GM12878 (cell line): ENCODE data around the gene TLE7. TPM values are rescaled to one million over a fixed set of nuclear protein-coding genes. Genes with fewer than 3 reads are reported as not detected.

Experiments used
- ATAC-seq: fragments of 200-7000 bp; cut with Tn5 transposase; 3 replicates; pipeline ENCODE4 v1.9.1; 2020; ENCODE audit warnings: mild to moderate bottlenecking, moderate library complexity
- BruUV-seq: library from RNA; stranded (reverse); fragments of 400-500 nt; replicated peaks from 2 replicates; lab custom pipeline; 2021; lab: Mats Ljungman, UMichigan
- CTCF ChIA-PET: fragments of 300-600 bp; sonication (Branson Sonifier 250); formaldehyde crosslinking; extraction: SDS; loops from one replicate; lab custom pipeline; 2021; ENCODE audit warnings: inconsistent platforms; lab: Yijun Ruan, JAX
- POLR2A ChIA-PET: fragments of 350-600 bp; formaldehyde crosslinking; extraction: SDS; loops from one replicate; lab custom pipeline; 2021; ENCODE audit warnings: inconsistent platforms; lab: Charles Lee
- RAD21 ChIA-PET: fragments of 300-600 bp; sonication (Branson Sonifier 250); formaldehyde crosslinking; loops from one replicate; lab custom pipeline; 2023; ENCODE audit warnings: antibody characterized with exemption; ENCODE audit not compliant: unreplicated experiment; lab: Charles Lee
- SMC1A ChIA-PET: fragments of 300-600 bp; sonication (Branson Sonifier 250); formaldehyde crosslinking; loops from one replicate; lab custom pipeline; 2023; ENCODE audit not compliant: unreplicated experiment, uncharacterized antibody; lab: Charles Lee
- DNase-seq: peaks from one replicate; pipeline ENCODE4 v3.0.0-alpha.2; 2011; ENCODE audit warnings: low read depth, low spot score
- FAIRE-seq: peaks from 3 replicates; lab custom pipeline; 2011; peaks lifted over from hg19 to GRCh38; lab: Jason Lieb, UNC
- H2AFZ ChIP-seq: 2 replicates; pipeline ENCODE4 v1.6.0; 2011; ENCODE audit warnings: low read depth, low read length, control low read depth; ENCODE audit not compliant: control insufficient read depth
- H3K27ac ChIP-seq: 2 replicates; pipeline ENCODE4 v1.5.1; 2011; ENCODE audit warnings: control low read depth; ENCODE audit not compliant: control insufficient read depth, insufficient read depth
- H3K27me3 ChIP-seq, 2 experiments: replicated peaks in 1 of 2; 2 replicates each; pipeline versions ENCODE4 v1.6.0 to v1.6.1; 2011; ENCODE audit warnings: low read length in 1 of 2; ENCODE audit not compliant: control insufficient read depth in 2 of 2, insufficient read depth in 2 of 2
- H3K36me3 ChIP-seq, 2 experiments: 2 replicates each; pipeline ENCODE4 v1.5.1; 2011; ENCODE audit warnings: low read length in 1 of 2; ENCODE audit not compliant: control insufficient read depth in 2 of 2, insufficient read depth in 2 of 2
- H3K4me1 ChIP-seq: 2 replicates; pipeline ENCODE4 v1.6.1; 2011; ENCODE audit warnings: mild to moderate bottlenecking, low read length, moderate library complexity, mixed read lengths; ENCODE audit not compliant: control insufficient read depth, insufficient read depth
- H3K4me2 ChIP-seq: 2 replicates; pipeline ENCODE4 v1.6.0; 2011; ENCODE audit warnings: control low read depth; ENCODE audit not compliant: control insufficient read depth, insufficient read depth
- H3K4me3 ChIP-seq: fragments of 200-600 bp; sonication (generic); 2 replicates; pipeline ENCODE4 v1.5.1; 2016
- H3K79me2 ChIP-seq: 2 replicates; pipeline ENCODE4 v1.6.0; 2011; ENCODE audit warnings: low read length; ENCODE audit not compliant: control insufficient read depth, insufficient read depth
- H3K9ac ChIP-seq: 2 replicates; pipeline ENCODE4 v1.8.0; 2011; ENCODE audit warnings: low read length, control low read depth, mixed read lengths; ENCODE audit not compliant: control insufficient read depth, insufficient read depth
- H3K9me3 ChIP-seq: replicated peaks from 3 replicates; pipeline ENCODE4 v1.5.1; 2011; ENCODE audit warnings: mild to moderate bottlenecking, low read length; ENCODE audit not compliant: control insufficient read depth, insufficient read depth
- H4K20me1 ChIP-seq: 2 replicates; pipeline ENCODE4 v1.6.0; 2011; ENCODE audit not compliant: control insufficient read depth, insufficient read depth
- ASH2L ChIP-seq: fragments of 300-600, 200-600 bp; sonication (generic); IDR thresholded peaks from 2 replicates; pipeline ENCODE4 v1.6.1; 2017; ENCODE audit warnings: low read depth, mild to moderate bottlenecking, borderline replicate concordance
- BACH1 ChIP-seq: fragments of 450-650 bp; IDR thresholded peaks from 2 replicates; pipeline ENCODE4 v1.6.1; 2017; ENCODE audit warnings: mild to moderate bottlenecking, borderline replicate concordance
- ETV6 ChIP-seq, 2 experiments: fragments of 450-650 bp in 1 of 2; IDR thresholded peaks in 1 of 2; conservative IDR thresholded peaks in 1 of 2; 2 replicates each; pipeline ENCODE4 v1.6.1; 2014; ENCODE audit warnings: antibody characterized with exemption in 1 of 2, borderline replicate concordance in 1 of 2, low read depth in 1 of 2, mild to moderate bottlenecking in 1 of 2, moderate library complexity in 1 of 2
- GABPA ChIP-seq: IDR thresholded peaks from 2 replicates; pipeline ENCODE4 v1.6.1; 2014; ENCODE audit warnings: antibody characterized with exemption, low read depth, mild to moderate bottlenecking, inconsistent platforms
- PAX5 ChIP-seq: IDR thresholded peaks from 2 replicates; pipeline ENCODE4 v1.6.1; 2011; ENCODE audit warnings: low read depth, low read length, borderline replicate concordance
- SMAD1 ChIP-seq: fragments of 450-650 bp; IDR thresholded peaks from 2 replicates; pipeline ENCODE4 v1.6.1; 2018; ENCODE audit warnings: mild to moderate bottlenecking, low read depth; ENCODE audit not compliant: partially characterized antibody
- SP1 ChIP-seq: IDR thresholded peaks from one replicate; pipeline ENCODE4 v1.6.1; 2011; ENCODE audit warnings: low read depth, low read length
- WGBS: methylation state at CpG from one replicate; pipeline ENCODE4 v1.1.6; 2016; ENCODE audit warnings: low lambda C conversion rate; ENCODE audit not compliant: insufficient replicate concordance, insufficient coverage; ENCODE audit errors: missing lambda C conversion rate; 5-methylcytosine and 5-hydroxymethylcytosine counted together
- in situ Hi-C: fragments of 300-500 bp; cut with MboI; formaldehyde crosslinking; loops from 9 replicates; pipeline ENCODE4 v1.14.3; 2018; ENCODE audit warnings: mixed read lengths
- intact Hi-C: fragments of 100-400 bp; cut with micrococcal nuclease; formaldehyde crosslinking; loops from one replicate; pipeline ENCODE4 v1.14.2; 2022; ENCODE audit not compliant: unreplicated experiment
- polyA plus RNA-seq, 11 experiments: library from polyadenylated mRNA; depleted of rRNA in 4 of 11; unstranded in 6 of 11; stranded (reverse) in 5 of 11; fragments of >200 nt; fragmentation: Nextera tagmentation in 4 of 11; fragmentation: Illumina TruSeq in 1 of 11; extraction: Ambion mirVana in 4 of 11; extraction: Trizol in 1 of 11; gene quantifications; 1 replicate in 1 of 11; 2 replicates in 10 of 11; pipeline versions ENCODE4 v1.2.1 to v1.2.3, GENCODE V29; 2011 to 2016; ENCODE audit warnings: inconsistent platforms in 2 of 11, missing spikeins in 2 of 11, low read depth in 1 of 11
- total RNA-seq, 4 experiments: library from RNA; depleted of rRNA in 3 of 4; stranded (reverse); fragments of >200 nt in 3 of 4; fragmentation: Illumina TruSeq in 1 of 4; extraction: Trizol in 1 of 4; gene quantifications; 2 replicates each; pipeline versions ENCODE4 v1.2.1 to v1.2.3, GENCODE V29; 2013 to 2021
- TF ChIP-seq, protein P1 (sequence below): fragments of 450-650 bp; conservative IDR thresholded peaks from 2 replicates; pipeline ENCODE4 v1.6.1; 2017; ENCODE audit warnings: mild to moderate bottlenecking, moderate library complexity

TLE7 gene
- total and polyA plus RNA-seq, 10 of the 15 experiments (the other 5 are each of a cell fraction or from before 2014, with no cell fraction given) = not detected

DNA sequence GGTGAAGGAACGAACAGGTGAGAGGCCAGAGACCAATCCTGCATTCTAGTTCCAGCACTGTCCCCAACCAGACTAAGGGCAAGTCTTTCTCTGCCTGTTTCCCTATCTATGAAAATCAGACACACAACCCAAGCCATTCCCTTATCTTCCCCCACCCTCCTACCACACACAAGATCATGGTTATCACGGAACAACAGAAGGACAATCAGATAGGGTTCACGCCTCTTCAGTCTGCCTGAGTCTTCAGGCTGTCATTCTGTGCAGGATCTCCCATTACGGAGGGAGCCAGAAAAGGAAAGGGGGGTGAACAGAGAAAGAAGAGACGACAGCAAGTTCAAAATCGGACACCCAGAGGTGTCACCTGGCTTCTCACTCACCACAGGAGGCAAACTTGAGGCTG is 11.1 kb downstream of the TLE7 start (continued):
- no peak for TF ChIP-seq PAX5
- TF ChIP-seq ETV6 (conservative IDR thresholded peaks at IDR 0.05 in 1 of 2, IDR thresholded peaks at IDR 0.05 in 1 of 2; ENCODE audit: borderline replicate concordance in 1 of 2, low read depth in 1 of 2) = no peak
- no peak for TF ChIP-seq GABPA
- TF ChIP-seq, protein P1, sequence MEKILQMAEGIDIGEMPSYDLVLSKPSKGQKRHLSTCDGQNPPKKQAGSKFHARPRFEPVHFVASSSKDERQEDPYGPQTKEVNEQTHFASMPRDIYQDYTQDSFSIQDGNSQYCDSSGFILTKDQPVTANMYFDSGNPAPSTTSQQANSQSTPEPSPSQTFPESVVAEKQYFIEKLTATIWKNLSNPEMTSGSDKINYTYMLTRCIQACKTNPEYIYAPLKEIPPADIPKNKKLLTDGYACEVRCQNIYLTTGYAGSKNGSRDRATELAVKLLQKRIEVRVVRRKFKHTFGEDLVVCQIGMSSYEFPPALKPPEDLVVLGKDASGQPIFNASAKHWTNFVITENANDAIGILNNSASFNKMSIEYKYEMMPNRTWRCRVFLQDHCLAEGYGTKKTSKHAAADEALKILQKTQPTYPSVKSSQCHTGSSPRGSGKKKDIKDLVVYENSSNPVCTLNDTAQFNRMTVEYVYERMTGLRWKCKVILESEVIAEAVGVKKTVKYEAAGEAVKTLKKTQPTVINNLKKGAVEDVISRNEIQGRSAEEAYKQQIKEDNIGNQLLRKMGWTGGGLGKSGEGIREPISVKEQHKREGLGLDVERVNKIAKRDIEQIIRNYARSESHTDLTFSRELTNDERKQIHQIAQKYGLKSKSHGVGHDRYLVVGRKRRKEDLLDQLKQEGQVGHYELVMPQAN = no peak
- TF ChIP-seq SP1 = no peak
- TF ChIP-seq ASH2L = no peak
- no peak for TF ChIP-seq BACH1

DNA sequence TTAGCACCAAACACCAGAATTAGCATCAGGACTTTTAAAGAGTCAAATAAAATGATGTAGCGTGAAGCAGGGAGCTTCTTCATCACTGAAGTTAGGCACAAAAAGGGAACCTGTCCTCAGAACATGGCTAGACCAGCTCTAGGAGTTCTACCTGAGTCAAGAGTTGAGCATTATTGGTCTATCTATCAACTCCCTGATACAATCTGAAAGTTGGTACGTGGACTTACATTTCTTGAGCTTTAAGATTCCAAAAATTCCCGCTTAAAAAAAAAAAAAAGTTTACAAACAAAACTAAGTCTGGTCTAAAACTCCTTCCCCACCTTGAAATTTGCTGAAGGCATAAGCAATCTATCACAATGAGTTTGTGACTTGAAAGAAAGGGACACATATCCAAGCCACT is 12.3 kb downstream of the TLE7 start:
- Histone ChIP-seq H3K4me1 (no peaks in the 10 kb centered on the region), H3K27ac (no peak overlapping the region), H3K9ac (no peak overlapping the region), H3K36me3 (no peaks in the 10 kb centered on the region), H3K4me3 (no peak overlapping the region), H3K9me3 (no peaks in the 10 kb centered on the region), H3K27me3 (no peaks in the 10 kb centered on the region; a peak in 1 of 4 replicates), H2AFZ (no peak overlapping the region), H3K4me2 (no peak overlapping the region), H4K20me1 (peaks cover 3% of the 10 kb centered on the region; the same call in 1 of the 2 replicates), H3K79me2 (no peaks in the 10 kb centered on the region)
- DNase-seq = no peak
- ChIA-PET SMC1A (interaction anchor here (1.6 to 2.0 kb wide), 2 partner anchors 17 to 72 kb away, joined by 5 to 8 read pairs; no protein-coding TSS in a partner anchor), POLR2A (no interaction called here), RAD21 (interaction anchor here (1.3 kb wide), 1 partner anchor 181 kb away, joined by 5 read pairs; no protein-coding TSS in a partner anchor), CTCF (interaction anchor here (0.6 to 1.7 kb wide), 6 partner anchors 10 to 1579 kb away, joined by 3 to 5 read pairs (median 3); no protein-coding TSS in a partner anchor)
- no TSS peak for BruUV-seq
- no peak for FAIRE-seq
- WGBS = 7% methylated on average over 3 of the region's 3 CpGs
- ATAC-seq = no peak
- intact Hi-C loops (no loop called here), in situ Hi-C loops (no loop called here)
- no peak for TF ChIP-seq SMAD1
